GM12872 (cell line): ENCODE results near the gene DDAH1.

Experiments used
- CTCF ChIP-seq: IDR thresholded peaks from 3 replicates; pipeline ENCODE4 v1.5.1; 2011; ENCODE audit warnings: low read depth, mild to moderate bottlenecking, low read length, moderate library complexity; ENCODE audit not compliant: insufficient read depth

DDAH1 gene

GRCh38 chr1:85447006-85447943 lies 17.7 kb downstream of the DDAH1 start:
- TF ChIP-seq CTCF: no peak

GRCh38 chr1:85445906-85446305 lies 19.1 kb downstream of the DDAH1 start:
- TF ChIP-seq CTCF: no peak

- no peak for TF ChIP-seq CTCF
These were observed 20.6 kb downstream of the DDAH1 start for GRCh38 chr1:85444381-85444780.

GRCh38 chr1:85440612-85441011 lies 24.3 kb downstream of the DDAH1 start:
- TF ChIP-seq CTCF: no peak

- no peak for TF ChIP-seq CTCF
These were observed 26.6 kb downstream of the DDAH1 start for GRCh38 chr1:85438353-85438752.

- no peak for TF ChIP-seq CTCF
These were observed 27.8 kb downstream of the DDAH1 start for GRCh38 chr1:85437139-85437538.

GRCh38 chr1:85433096-85433495 lies 31.9 kb downstream of the DDAH1 start:
- TF ChIP-seq CTCF: no peak
